ENCODE measurements around the gene FLNA.
"Not testable (repeated sequence)": the region's sequence is repeated elsewhere in the genome, so short reads cannot be mapped to it uniquely, and the experiment has no call there.

Gene FLNA

GRCh38 chrX:154358011-154358410, 16.4 kb downstream of the FLNA start:
- no peak for DNase-seq (ENCODE audit: low spot score)

GRCh38 chrX:154357205-154357604, 17.2 kb downstream of the FLNA start:
- DNase-seq (ENCODE audit: low spot score), result no peak

- no peak for DNase-seq (ENCODE audit: low spot score)
These were observed 17.8 kb downstream of the FLNA start for GRCh38 chrX:154356596-154356995.

DNA sequence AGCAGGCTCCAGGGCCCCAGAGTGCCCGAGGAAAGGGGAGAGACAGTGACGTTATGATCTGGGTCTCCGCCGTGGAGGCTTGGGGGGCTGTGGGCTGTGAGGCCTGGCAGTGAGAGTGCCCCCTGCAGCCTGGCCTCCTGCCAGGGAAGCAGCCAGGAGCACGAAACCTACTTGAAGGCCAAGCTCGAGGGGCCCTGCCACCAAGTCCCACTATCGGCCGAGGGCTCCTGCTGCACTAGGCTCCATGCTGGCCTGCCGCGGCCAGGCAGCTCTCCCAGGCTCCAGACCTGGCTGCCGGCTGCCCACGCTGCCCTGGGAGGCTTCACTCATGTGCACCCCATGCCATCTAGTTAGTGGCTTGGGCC, 18.7 kb downstream of the FLNA start:
- no peak for DNase-seq (ENCODE audit: low spot score)

DNA sequence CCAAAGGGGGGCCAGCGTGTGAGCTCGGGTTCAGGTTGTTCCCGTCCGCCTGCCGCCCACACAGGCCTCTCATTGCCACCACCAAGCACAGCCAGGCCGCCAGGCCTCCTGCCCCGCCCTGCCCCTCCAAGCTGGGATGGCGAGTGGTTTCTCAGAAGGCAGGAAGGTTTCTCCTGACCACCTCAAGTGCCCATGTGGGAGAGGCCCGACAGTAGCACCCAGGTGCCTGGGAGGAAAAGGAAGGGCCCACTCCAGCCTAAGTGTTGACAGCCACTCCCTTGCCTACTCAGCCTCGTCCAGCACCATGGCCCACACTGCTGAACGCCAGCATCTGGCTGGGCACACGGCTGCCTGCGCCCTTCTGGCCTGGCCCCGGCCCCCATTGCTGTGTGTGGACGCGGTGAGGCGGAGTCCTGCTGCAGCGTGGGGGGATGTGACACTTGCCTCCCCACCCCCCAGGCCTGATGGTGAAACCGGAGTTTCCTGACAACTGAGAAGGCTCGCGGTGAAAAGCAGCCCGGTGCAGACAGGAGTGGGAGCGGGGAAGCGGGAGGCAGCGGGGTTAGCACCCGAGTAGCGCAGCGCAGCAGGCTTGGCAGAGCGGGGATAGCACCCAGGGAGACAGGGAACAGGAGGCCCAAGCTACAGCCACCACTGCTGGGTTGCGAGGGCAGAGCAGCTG, 19.2 kb downstream of the FLNA start:
- no peak for DNase-seq (ENCODE audit: low spot score)

DNA sequence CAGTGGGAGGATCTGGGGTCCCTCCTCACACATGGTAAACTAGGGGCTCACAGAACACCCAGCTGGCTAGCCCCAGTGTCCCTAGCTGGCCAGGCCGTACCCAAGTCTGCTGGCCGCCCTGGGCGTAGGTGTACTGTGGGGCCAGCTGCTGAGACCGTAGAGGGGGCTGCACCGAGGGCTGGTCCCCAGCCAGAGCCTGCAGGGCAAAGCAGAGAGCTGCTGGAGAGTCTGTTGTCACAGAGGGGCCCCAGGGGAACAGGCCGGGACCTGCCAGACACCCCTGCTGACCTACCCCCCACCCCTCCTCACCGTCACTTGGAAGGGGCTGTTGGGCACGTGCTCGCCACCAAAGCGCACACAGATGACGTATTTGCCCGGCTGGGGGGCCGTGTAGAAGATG, 19.9 kb downstream of the FLNA start:
- DNase-seq (ENCODE audit: low spot score), result no peak

- DNase-seq (ENCODE audit: low spot score), result no peak
These were observed 20.4 kb downstream of the FLNA start for GRCh38 chrX:154354013-154354412.

DNA sequence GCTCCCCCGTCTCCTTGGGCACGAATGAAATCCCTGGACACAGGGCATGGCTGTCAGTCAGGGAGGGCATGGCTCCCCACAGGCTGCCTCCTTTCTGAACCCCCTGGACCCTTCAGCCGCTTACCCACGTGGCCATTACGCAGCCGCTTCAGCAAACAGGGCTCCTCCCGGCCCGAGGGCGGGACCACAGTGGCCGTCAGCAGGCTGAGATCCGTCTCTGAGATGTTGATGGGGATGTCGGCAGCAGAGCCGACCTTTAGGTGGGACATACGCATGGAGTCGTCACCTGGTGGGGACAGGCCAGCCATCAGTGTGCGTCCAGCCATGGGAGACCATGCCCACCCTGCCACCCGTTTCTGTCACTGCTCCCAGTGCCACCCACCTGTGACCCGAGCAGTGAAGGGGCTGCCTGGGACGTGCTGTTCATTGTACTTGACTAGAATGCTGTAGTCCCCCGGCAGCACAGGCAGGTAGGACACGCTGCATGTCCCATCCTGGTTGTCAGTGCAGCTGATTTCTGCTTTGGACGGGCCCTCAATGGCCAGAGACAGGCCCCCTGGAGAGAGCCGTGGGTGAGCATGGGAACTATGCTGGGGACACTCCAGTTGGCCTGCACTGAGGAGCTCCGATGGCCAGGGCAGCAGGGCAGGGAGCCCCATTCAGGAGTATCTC, 21.1 kb downstream of the FLNA start:
- DNase-seq (ENCODE audit: low spot score), result no peak

DNA sequence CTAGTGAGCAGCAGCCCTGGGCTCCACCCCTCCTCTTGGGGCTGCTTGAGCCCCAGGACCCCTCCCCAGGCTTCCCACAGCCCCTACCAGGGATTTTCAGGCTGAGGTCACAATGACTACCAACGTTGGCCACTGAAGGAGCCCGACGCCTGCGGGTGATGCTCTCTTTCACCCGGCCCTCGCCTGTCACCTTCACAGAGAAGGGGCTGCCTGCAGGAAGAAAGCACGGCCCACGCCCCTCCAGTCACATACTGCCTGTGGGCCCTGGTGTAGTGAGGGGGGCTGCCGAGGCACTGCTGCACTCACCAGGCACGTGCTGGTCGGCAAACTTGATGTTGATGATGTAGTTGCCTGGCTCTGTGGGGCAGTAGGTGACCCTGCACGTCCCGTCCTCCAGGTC, 22.0 kb downstream of the FLNA start:
- DNase-seq (ENCODE audit: low spot score), result no peak

- no peak for DNase-seq (ENCODE audit: low spot score)
These were observed 22.4 kb downstream of the FLNA start for GRCh38 chrX:154352012-154352401.

- DNase-seq (ENCODE audit: low spot score), result no peak
These were observed 23.0 kb downstream of the FLNA start for GRCh38 chrX:154351183-154352011.

GRCh38 chrX:154350429-154351182, 23.8 kb downstream of the FLNA start:
- no peak for DNase-seq (ENCODE audit: low spot score)

- no peak for DNase-seq (ENCODE audit: low spot score)
These were observed 24.5 kb downstream of the FLNA start for GRCh38 chrX:154349979-154350378.

- no peak for DNase-seq (ENCODE audit: low spot score)
These were observed 25.0 kb downstream of the FLNA start for GRCh38 chrX:154349359-154349935.

GRCh38 chrX:154348646-154349358, 25.6 kb downstream of the FLNA start:
- DNase-seq (ENCODE audit: low spot score), result no peak

DNA sequence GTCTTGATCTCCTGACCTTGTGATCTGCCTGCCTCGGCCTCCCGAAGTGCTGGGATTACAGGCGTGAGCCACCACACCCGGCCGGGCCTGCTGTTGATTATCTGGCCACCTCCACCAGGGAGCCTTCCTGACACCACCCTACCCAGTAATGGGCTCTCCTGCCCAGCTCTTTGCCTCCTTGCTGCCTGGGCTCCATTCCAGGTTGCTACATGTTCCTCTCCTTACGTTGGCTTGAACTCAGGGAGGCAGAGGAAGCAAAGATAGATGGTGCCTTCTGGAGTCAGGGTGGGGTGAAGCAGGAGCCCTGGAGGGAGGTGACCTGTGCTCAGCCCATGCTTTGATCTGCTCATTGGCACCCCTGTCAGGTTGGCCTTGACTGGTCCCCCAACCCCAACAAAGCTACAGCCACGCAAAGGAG, 26.3 kb downstream of the FLNA start:
- DNase-seq (ENCODE audit: low spot score), result no peak

GRCh38 chrX:154343620-154344019, 30.8 kb downstream of the FLNA start:
- not testable (repeated sequence) for DNase-seq (ENCODE audit: low spot score)

- DNase-seq (ENCODE audit: low spot score), result not testable (repeated sequence)
These were observed 31.4 kb downstream of the FLNA start for GRCh38 chrX:154343063-154343462.

- not testable (repeated sequence) for DNase-seq (ENCODE audit: low spot score)
These were observed 32.8 kb downstream of the FLNA start for GRCh38 chrX:154341399-154342298.

DNA sequence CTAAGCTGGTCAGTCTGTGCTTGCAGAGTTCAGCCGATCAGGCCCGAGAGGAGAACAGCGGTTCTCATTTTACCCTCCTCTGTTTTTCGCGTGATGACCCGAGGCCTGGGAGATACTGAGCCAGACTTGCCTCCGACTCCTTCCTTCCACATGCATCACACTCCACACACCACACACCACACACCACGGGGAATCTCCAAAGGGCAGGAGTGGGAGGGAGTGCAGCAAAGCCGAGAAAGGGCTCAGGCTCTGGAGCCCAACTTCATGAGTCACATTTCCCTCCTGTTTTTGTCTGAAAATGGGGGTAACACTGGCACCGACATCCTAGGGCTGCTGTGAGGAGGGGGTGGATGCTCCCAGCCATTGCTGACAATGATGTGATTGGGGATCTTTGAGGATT, 39.9 kb downstream of the FLNA start:
- DNase-seq (ENCODE audit: low spot score), result no peak

Measured in hepatic stellate cell (primary cell).